Dermis microvascular lymphatic vessel endothelial cell (primary cell): Measurements from ENCODE around the gene BIN1. TPM values are rescaled to one million over a fixed set of nuclear protein-coding genes. Genes with fewer than 3 reads are reported as not detected.

Experiments used
- DNase-seq, 2 donors: peaks; one replicate each; pipeline versions ENCODE4 v3.0.0 to v3.0.0-alpha.2; 2010; ENCODE audit warnings: low read depth in 2 of 2
- total RNA-seq: library from RNA; depleted of rRNA; stranded (reverse); fragments of >200 nt; gene quantifications from 2 replicates; pipeline ENCODE4 v1.2.1, GENCODE V29; 2014

Gene BIN1
- total RNA-seq, 1 donor from 2014 or later, result 37.6 TPM

DNA sequence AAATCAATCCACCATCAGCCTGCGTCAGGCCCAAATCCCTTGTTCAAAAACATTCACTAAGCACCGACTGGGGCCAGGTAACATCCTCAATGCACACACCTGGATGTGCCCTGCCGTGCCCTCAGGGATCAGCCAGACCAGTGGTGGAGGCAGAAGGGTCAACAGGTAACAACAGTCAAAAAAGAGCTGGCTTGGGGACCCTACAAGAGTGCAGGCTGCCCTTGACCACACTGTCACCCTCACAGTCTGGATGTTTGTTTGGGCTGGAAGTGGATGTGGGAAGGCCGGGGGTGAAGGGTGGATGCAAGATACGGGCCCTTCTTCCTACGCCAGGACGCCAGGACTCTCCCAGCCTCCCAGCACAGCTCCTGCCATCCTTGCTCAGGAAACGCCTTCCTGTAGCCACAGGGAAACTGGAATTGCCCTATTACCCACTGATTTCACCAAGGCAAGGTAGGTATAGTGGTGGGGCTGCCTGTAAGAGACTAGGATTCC lies 2.7 kb downstream of the BIN1 start:
- DNase-seq, result no peak

DNA sequence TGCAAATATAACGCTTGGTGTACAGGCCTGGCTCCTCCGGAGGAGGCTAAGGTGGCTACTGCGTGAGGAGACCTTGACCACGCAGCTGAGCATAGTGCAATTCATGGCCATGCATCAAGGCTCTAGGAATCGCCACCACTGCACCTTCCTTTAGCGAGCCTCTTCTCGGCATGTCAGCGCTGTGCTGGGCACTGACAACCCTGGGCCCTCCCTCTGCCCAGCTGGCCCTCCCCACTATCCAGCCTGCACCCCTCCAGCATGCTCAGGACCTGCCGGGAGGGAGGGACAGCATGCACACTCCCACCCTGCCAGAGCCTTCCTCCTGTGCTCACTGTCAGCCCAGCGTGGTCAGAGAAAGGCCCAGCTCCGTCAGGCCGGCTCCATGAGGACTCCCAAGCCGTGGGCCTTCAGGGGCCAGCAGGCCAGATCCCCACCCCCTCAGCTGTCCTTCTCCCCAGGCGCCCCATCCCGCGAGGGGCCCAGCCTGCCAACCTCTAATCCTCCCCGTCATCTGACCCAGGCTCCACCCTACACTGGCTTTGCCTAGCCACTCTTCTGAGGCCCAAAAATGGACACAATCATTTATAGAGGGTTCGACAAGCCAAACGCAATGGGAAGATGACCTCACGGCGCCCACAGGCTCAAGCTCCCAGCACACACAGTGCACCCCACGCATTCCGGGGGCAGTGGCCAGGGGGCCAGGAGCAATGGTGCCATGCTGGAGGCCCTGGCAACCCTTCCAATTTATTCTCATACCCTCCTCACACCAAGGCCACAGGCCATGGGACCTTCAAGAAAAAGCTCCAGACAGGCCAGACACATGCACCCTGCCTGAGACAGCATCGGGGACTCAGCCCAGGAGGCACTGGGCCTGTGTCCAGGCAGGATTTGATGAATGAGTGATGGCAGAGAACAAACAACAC lies 3.5 kb downstream of the BIN1 start:
- DNase-seq, result no peak

DNA sequence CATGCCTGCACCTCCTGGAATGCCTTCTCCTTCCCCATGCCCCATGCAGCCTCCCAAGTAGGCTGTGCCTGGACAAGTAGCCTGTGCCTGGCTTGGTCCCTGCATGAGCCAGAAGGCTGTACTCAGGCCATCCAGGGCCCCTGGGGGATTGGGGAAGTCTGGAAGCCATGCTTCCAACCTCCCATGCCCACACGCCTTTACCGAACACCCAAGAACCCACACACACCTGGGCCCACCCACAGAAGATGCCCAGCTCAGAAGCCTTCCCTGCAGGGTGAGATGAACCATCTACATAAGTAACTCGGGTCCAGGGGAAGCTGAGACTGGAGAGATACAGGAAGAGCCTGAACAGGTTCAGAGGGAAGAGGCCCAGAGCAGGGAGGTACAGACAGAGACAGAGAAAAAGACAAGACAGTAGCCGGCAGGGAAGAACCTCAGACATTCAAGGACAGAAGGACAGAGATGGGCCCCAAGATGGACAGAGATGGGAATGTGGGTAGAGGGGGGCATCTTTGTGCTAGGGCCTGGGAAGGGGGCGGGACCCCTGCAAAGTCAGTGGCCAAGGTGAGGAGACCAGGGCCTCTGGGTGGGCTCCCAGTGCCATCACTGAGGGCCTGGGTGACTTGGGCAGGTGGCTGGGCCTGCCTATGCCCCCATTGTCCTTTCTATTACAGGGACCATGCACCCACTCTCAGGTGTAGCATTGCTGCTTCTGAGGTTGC lies 4.3 kb downstream of the BIN1 start:
- no peak for DNase-seq

DNA sequence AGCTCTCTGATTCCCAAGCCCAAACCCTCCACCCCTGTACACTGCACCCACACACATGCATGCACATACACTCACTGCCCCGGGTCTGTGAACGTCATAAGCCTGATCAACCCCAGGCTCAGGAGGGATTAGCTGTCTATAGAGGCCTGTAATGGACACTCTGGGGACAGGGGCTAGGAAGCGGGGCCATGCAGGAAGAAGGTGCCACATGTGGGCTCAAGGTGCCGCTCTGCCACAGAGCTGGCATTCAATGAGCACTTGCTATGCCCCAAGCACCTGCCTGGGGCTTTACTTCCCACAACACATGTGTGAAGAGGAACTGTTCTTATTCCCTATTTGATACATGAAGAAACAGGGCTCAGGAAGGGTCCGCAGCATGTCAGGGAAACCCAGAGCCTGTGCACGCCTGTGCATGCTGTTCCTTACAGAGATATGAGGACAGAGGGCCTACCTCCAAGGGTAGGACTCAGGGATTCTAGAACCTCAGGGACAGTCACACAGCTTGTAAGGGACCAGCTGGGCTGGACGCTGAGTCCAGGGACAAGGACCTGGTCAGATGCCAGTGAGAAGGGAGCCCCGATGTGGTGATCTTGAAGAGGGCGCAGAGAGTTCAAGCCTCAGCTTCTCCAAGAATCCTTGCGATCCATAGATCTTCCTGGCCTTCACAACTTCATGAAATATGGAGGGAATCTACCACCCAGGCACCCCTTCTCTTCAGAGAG lies 5.0 kb downstream of the BIN1 start:
- no peak for DNase-seq

DNA sequence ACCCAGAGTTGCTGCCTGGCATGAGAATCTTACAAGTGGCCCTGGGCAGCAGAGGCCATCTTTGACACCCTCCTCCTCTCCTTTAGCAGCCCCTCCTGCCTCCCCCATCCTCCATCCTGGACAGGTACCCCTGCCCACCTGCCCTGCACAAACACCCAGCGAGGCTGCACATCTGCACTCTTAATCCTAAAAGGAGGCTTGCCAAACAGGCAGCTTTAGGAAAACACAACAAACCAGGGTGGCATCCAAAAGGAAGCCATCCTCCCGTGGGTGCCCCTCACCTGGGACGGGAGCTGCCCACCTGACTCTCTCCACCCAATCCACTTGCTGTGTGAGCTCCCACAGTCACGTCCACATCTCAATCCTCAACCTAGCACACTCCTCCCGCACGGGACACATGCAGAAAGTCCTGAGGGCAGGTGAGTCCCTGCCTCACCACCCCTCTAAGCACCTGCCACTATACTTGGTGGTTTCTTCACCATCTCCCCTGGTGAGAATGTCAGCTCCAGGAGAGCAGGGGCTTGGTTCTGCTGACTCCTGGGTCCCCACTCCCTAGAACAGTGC lies 5.8 kb downstream of the BIN1 start:
- DNase-seq, result no peak

DNA sequence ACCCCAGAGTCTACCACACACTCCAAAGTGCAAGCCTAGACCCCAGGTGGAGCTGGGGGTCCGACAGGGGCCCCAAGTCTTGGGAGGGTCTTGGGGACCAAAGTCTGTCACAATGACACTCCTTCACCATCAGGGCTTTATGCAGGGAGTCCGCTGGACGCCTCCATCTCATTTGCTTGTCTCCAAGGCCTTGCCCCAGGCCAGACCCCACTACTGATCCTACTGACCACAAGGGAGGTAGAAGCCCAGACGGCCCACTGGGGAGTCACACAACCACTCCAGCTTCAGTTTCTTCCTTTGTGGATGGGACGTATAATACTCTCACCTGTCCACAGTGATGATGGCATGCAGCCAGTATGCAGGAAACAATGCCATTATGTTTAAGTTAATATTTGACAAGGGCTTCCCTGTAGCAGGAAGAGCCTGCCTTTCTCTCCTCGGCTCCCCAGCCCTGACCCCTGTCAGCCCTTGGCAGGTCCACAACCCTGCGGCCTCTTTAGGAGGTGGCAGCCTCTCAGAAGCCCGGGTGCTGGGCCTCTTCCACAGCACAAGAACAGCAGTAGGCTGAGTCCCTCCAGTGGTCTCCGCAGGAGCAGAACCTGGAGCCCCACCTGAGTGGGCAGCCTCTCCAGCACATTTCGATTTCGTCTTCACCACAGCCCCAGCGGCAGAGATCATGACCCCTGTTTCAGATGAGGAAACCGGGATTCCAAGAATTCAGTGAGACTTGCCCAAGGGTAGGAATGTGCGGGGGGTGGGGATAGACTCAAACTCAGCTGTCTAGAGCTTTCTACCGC lies 6.5 kb downstream of the BIN1 start:
- no peak for DNase-seq

DNA sequence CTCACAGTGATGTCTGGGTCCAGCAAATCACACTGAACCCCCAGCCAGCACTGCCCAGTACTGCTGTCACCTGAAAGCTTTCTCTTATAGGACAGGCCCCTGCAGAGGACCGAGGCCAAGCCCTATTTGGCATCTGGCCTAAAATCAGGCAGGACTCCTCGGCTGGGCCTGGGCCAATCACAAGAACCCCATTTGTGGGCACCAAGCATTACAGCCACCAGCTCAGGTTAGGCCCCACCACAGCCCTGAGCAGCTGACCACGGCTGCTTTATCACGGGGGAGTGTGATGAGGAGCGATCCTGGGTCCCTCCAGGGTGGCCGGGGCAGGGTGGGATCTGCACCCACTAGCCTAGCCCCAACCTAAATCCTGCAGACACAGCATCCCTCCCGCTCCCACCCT lies 8.2 kb downstream of the BIN1 start:
- no peak for DNase-seq

DNA sequence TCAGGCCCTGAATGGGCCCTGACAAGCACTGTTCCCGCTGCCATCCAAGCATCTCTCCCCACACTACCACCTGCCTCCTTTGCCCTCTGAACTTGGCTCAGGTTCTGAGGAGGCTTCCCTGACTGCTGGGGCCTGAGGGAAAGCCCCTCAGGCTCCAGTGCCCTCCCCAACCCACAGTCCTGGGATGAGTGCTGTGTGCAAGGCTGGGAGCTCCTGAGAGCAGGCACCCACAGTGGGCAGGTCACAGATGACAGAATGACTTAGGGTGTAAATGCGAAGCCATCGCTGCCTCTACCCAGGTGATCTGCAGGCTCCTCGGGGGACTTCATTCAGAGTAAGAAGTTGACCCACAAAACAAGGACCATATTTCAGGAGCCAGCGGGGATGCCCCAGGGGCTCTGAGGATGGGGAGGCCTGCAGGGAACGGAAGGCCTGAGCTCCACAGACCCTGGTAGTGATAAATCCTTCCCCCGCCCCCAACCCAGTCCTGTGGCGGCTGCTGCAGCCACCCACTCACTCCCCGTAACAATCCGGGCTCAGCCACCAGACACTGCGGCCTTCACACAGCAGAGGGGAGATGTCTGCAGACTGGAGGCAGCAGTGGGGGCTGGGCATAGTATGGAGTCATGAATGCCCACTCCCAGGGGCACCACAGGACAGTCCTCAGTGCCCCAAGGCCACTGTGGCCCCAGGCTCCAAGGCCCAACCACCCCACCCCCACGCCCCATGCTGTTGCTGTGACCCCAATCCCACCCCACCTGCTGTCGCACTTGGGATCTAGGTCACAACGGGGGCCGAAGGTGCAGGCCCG lies 8.9 kb downstream of the BIN1 start:
- no peak for DNase-seq

DNA sequence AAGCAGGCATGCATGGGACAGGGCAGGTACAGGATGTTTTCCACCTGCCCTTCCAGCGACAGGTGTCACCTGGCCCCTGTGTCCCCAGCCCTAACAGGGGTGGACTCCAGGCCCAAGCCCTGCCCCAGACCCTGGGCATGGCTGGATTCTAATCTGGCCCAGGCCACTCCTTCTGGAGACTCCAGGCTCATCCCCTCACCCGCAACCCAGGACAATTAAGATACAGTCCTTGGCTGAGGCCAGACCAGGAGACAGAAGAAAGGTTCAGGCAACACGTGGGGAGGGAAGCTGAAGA lies 9.5 kb downstream of the BIN1 start:
- no peak for DNase-seq

DNA sequence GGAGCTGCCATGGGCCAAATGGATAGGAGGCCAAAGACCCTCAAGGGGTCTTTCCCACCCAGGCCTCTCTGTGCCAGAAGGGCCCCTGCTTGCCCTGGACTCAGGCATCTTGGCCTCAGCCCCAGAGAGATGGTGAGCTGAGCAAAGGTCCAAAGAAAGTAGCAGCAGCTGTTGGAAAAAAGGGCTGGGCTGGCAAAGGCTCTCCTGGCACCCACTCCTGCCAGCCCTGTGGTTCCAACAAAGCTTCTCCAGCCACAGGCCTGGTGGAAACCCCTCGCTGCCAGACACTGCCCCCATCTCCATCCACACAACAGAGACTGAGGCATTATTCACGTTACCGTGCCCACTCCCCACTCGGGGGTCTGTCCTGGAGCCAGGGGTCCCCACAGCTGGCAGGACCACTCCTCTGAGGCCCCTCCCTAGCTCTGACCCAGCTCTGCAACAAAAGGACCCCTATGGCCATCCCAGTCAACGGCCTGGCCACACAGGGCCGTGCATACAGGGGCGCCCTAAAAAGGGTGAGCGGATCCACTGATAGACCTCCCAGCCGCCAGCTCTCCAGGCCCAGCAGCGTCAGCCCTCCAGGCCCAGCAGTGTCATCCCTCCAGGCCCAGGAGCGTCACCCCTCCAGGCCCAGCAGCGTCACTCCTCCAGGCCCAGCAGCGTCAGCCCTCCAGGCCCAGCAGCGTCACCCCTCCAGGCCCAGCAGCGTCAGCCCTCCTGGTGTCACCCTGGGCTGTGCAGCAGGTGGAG lies 10.1 kb downstream of the BIN1 start:
- no peak for DNase-seq

DNA sequence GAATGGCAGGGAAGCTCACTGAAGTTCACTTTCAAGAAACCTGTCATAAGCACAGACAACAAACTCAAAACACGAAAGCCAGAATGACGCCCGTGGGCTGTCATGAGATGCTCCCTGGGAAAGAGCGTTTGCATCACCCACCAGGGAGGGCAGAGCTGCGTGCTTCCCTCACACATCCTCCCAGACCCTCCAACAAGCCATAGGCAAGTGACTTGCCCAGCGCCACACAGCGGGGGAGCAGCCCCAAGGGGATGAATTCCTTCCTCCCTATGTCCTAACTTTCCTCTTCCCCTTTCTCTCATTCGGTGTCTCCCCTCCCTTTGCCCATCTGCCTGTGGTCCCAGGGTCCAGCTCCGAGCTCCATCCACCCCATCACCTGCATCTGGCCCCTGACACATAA lies 10.7 kb downstream of the BIN1 start:
- no peak for DNase-seq

DNA sequence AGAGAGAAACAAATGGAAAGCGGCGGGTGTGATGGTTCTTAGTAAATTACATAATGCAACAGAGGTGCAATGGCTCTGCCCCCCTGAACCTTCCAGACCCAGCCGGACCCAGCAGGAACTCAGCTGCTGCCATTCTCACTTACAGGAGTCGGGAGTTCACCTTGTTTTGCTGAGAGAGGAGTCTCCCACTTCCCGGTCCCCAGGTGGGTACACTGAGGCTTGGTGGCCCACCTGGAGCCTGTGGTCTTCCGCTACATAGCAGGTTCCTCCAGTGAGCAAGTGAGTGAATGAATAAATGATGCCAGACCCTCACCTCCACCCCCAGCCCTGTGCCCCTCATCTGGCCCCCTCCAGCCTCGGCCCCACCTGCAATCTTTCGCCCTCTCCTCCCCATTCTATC lies 11.2 kb downstream of the BIN1 start:
- DNase-seq, result no peak

DNA sequence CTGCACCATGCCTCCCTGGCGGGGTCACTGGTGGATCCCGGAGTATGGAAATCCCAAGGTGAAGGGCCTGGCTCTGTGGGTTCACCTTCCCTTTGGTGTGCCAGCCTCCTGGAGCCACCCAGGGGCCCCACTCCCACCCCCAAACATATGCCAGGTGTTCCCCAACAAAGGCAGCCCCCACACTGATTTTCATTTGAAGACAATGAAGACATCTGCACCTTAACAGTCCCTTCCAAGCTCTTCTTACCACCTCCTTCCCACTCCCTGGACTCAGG lies 11.7 kb downstream of the BIN1 start:
- DNase-seq, result no peak

DNA sequence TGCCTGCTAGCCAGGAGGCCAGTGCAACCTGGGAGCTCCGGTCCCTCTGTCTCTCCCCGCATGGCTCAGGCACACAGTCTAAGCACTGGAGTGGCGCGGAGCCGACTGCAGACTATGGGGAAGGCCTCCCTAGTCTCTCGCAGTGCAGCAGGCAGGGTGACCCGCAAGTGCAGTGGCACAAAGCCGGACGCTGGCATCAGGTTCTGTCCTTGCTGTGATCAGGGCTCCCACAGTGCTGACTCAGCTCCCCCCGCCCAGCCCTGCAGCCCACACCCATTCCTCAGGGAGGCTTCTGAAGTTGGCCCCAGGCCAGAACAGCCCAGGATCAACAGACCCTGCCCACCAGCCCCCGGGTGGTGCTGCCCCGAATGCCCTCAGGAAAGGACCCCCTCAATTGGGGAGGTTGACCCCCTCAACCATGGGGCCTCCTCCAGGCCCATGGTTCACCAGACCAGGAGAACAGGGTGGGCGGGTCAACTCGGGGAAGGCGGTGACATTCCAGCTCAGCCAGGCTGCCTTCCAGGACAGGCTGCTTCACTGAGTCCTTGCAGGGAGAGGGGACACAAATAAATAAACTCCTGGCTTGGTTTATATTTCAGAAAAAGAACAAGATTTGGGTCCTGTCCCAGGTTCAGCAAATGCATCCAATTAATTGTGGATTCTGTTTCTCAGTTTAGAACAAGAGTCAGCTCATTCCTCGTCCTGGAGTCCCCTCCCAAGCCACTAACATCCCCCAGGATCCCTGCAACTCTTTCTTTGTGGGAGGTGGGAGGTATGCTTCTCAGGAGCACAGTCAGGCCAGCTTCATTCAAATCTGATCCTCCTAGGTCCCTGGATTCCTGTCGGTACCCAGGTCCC lies 12.2 kb downstream of the BIN1 start:
- no peak for DNase-seq

DNA sequence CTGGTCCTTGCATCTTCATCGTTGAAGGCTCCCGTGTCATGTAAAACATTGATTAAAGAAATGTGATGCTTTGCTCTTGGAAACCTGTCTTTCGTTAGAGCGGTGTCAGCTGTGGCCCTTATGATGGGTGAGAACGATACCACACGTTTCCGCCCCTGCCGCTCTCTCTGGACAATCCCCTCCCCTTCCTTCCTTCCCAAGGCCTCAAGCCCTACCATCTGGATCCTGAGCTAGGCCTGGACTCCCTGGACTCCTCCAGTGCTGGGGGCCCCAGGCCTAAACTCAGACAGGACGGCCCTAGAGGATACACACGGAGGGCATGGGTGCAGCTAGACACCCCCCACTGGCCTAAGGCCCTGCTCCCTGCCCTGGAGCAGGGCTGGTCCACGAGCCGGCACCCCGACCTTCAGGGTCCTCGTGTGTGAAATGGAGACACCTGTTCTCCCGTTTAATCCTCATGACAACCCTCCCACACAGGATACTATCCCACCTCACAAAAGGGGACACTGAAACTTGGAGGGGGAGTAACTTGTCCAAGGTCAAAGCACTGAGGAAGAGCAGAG lies 13.2 kb downstream of the BIN1 start:
- DNase-seq, result peak; percentile 35 to 80

DNA sequence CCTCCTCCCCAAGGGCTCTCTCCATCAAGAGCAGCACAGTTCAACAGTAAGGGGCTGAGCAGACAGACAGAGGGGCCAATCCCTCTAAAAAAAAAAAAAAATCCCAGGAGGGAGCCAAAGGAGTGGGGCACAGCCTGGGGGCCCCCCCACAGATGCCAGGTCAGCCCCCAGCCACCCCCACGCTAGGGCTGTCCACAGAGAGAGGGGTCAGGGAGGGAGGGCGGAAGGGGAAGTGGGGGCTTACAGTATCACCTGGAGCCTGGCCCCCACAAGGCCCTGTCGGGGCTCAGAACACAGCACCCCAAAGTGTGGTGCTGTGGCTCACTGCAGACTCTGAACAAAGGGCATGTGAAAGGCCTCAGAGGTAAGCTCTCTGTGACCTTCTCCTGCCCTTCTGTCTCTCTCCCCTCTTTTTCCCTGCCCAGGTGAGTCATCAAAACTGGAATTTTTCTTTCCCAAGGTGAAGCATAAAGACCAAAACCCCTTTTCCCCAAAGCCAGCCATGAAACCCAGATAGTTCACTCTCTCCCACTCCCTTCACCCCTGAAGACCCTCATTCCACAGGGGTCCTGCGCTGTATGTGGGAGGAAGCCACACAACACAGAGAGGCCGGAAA lies 13.9 kb downstream of the BIN1 start:
- DNase-seq, result no peak

DNA sequence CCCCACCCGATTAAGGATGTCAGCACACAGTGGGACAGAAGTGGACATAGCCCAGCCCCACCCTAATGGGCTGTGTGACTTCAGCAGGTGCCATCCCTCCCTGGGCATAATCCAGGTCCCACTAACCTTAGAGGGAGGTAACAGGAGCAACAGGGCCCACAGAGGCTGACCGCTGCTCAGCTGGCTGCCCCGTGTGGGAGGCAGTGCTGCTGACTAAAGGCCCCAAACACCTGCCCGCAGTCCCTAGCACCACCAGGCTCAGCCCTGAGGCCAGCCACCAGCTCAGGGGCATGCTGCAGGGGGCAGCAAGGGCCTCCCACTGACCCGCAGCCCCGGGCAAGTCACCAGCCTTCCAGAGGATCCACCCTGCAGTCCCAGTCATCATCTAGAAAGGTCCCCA lies 14.6 kb downstream of the BIN1 start:
- no peak for DNase-seq

DNA sequence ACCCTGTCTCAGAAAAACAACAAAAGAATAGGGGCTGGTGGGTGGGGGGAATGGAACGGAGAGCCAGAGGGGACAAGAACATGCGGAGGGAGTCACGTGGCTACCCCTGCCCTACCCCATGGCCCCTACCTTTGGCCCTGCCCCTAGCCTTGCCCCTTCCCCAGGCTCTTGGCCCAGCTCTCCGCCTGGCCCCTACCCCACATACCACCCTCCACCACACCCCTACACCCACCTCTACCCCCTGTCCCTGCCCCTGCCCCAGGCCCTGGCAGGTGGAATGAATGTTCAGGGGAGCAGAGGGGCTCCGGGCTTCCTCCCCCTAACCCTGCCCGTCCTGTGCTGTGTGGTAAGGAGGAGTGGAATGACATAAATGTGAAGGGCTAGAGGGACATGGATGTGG lies 15.1 kb downstream of the BIN1 start:
- no peak for DNase-seq
